BJ (cell line): ENCODE results near the gene HCAR3. TPM values are rescaled to one million over a fixed set of nuclear protein-coding genes. Genes with fewer than 3 reads are reported as not detected.
"Not testable (repeated sequence)": the region's sequence is repeated elsewhere in the genome, so short reads cannot be mapped to it uniquely, and the experiment has no call there.

Source experiments
- CTCF ChIA-PET: fragments of 350-600 bp; formaldehyde crosslinking; extraction: SDS; loops from one replicate; lab custom pipeline; 2021; ENCODE audit warnings: antibody characterized with exemption, inconsistent platforms; lab: Yijun Ruan, JAX
- POLR2A ChIA-PET: fragments of 300-600 bp; sonication (Branson Sonifier 250); formaldehyde crosslinking; extraction: SDS; loops from one replicate; lab custom pipeline; 2021; ENCODE audit warnings: antibody characterized with exemption; lab: Charles Lee
- DNase-seq: peaks from one replicate; pipeline ENCODE4 v3.0.0-alpha.2; 2011; ENCODE audit warnings: low read depth
- H3K27me3 ChIP-seq: 2 replicates; pipeline ENCODE4 v1.6.0; 2011; ENCODE audit warnings: low read length; ENCODE audit not compliant: control insufficient read depth, insufficient read depth
- H3K36me3 ChIP-seq: 2 replicates; pipeline ENCODE4 v1.5.1; 2011; ENCODE audit warnings: low read length; ENCODE audit not compliant: control insufficient read depth, insufficient read depth
- H3K4me3 ChIP-seq: 2 replicates; pipeline ENCODE4 v1.5.1; 2011; ENCODE audit warnings: low read depth, mild to moderate bottlenecking, control low read depth, low read length
- CTCF ChIP-seq: IDR thresholded peaks from 2 replicates; pipeline ENCODE4 v1.5.1; 2011; ENCODE audit warnings: low read depth, mild to moderate bottlenecking, control low read depth, inconsistent platforms, low read length, moderate library complexity; ENCODE audit not compliant: insufficient read depth
- polyA plus RNA-seq: library from polyadenylated mRNA; depleted of rRNA; stranded (reverse); fragments of >200 nt; gene quantifications from 2 replicates; pipeline ENCODE4 v1.2.3, GENCODE V29; 2011

Gene HCAR3
- polyA plus RNA-seq, 1 experiment: not detected

- Histone ChIP-seq H3K4me3 (no peak overlapping the region), H3K36me3 (no peaks in the 10 kb centered on the region), H3K27me3 (no peaks in the 10 kb centered on the region)
- DNase-seq: no peak
- CTCF ChIA-PET: interaction anchor here (1.3 kb wide), 1 partner anchor 10 kb away, joined by 3 read pairs; no protein-coding TSS in a partner anchor
- TF ChIP-seq CTCF: no peak
- POLR2A ChIA-PET: no interaction called here
Measured at GRCh38 chr12:122688291-122688690, 28.3 kb downstream of the HCAR3 start.

GRCh38 chr12:122687086-122687485 is 29.5 kb downstream of the HCAR3 start:
- POLR2A ChIA-PET: no interaction called here
- H3K36me3 ChIP-seq: no peaks in the 10 kb centered on the region
- CTCF ChIA-PET: no interaction called here
- no peak for TF ChIP-seq CTCF
- DNase-seq: no peak
- no peaks in the 10 kb centered on the region for H3K27me3 ChIP-seq
- H3K4me3 ChIP-seq: no peak overlapping the region

- H3K36me3 ChIP-seq: no peaks in the 10 kb centered on the region
Measured at GRCh38 chr12:122686538-122686937, 30.1 kb downstream of the HCAR3 start.

GRCh38 chr12:122684297-122684813 is 32.3 kb downstream of the HCAR3 start:
- no peak for DNase-seq
- no peaks in the 10 kb centered on the region for H3K36me3 ChIP-seq
- no peaks in the 10 kb centered on the region for H3K27me3 ChIP-seq
- ChIA-PET CTCF (no interaction called here), POLR2A (no interaction called here)
- H3K4me3 ChIP-seq: no peak overlapping the region
- no peak for TF ChIP-seq CTCF

More at GRCh38 chr12:122686538-122686937, 30.1 kb downstream of the HCAR3 start:
- DNase-seq: no peak
- Histone ChIP-seq H3K4me3 (no peak overlapping the region), H3K27me3 (no peaks in the 10 kb centered on the region)
- ChIA-PET POLR2A (no interaction called here), CTCF (no interaction called here)
- no peak for TF ChIP-seq CTCF

GRCh38 chr12:122681814-122682213 is 34.8 kb downstream of the HCAR3 start:
- DNase-seq: no peak
- H3K36me3 ChIP-seq: no peaks in the 10 kb centered on the region
- H3K27me3 ChIP-seq: no peaks in the 10 kb centered on the region
- no peak for TF ChIP-seq CTCF
- CTCF ChIA-PET: interaction anchor here (1.2 to 1.3 kb wide), 3 partner anchors 29 to 326 kb away, joined by 3 read pairs; no protein-coding TSS in a partner anchor
- POLR2A ChIA-PET: no interaction called here
- no peak overlapping the region for H3K4me3 ChIP-seq

DNA sequence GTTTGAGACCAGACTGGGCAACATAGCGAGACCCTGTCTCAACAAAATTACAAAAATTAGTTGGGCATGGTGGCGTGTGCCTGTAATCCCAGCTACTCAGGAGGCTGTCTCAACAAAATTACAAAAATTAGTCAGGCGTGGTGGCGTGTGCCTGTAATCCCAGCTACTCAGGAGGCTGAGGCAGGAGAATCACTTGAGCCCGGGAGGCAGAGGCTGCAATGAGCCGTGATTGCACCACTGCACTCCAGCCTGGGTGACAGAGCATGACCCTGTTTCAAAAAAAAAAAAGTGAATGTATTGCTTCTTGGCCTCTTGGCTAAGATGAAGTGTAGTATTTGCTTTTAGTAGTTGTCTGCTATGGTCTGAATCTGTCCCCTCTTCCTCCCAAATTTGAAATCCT is 35.6 kb downstream of the HCAR3 start:
- CTCF ChIA-PET: interaction anchor here (1.2 to 1.3 kb wide), 3 partner anchors 28 to 325 kb away, joined by 3 read pairs; no protein-coding TSS in a partner anchor
- H3K4me3 ChIP-seq, DNase-seq, H3K27me3 ChIP-seq, H3K36me3 ChIP-seq, POLR2A ChIA-PET: not testable (repeated sequence)

GRCh38 chr12:122676781-122677180 is 39.8 kb downstream of the HCAR3 start:
- DNase-seq, H3K27me3 ChIP-seq, H3K4me3 ChIP-seq, CTCF ChIA-PET, POLR2A ChIA-PET, H3K36me3 ChIP-seq: not testable (repeated sequence)

GRCh38 chr12:122676015-122676414 is 40.6 kb downstream of the HCAR3 start:
- CTCF ChIA-PET: interaction anchor here (0.6 kb wide), 1 partner anchor 160 kb away, joined by 3 read pairs; no protein-coding TSS in a partner anchor
- DNase-seq, POLR2A ChIA-PET, H3K4me3 ChIP-seq, H3K27me3 ChIP-seq, H3K36me3 ChIP-seq: not testable (repeated sequence)
